ENCODE results near the gene GRB10.
"Not testable (repeated sequence)": the region's sequence is repeated elsewhere in the genome, so short reads cannot be mapped to it uniquely, and the experiment has no call there.

Gene GRB10

DNA sequence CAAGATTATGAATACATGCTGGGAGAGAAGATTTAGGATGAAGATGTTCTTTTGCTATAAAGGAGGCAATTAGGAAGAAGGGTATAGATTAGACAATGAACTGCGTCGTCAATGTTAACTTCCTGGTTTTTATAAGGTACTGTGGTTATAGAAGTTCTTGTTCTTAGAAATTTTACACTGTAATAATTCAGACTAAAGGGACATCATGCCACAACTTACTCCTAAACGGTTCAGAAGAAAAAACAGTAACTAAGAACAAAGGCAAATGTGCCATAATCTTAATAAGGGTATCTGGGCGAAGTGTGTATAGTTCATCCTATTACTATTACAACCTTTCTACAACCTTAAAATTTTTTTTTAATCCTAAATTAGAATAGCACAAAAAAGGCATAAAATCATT is 186.2 kb downstream of the GRB10 start:
- DNase-seq: no peak

DNA sequence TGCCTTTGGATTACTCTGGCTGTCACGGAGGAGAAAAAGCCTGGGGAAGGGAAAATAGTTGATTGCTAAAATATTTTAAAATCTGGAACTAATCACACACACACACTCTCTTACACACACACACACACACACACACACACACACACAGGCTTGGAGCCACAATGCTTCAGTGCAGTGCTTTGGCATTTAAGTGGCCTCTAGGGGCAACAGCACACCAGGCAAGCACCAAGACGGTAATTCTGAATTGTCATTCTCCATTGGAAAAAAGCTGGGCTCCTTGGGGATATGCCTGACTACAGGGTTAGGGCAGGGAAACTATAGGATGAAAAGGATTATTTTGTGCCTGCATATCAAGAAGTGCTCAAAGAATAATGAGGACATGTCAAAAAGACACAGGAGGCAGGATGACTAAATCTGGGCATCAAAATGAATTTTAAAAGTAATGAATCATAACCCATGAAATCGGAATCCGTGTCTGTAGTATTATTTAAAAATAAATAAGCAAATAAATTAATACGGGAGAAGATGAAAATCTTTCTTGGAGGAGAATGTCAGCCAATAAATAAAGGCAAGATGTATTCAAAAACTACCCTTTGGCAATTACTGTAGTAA is 187.1 kb downstream of the GRB10 start:
- DNase-seq: no peak

- no peak for DNase-seq
Observed at GRCh38 chr7:50594734-50595485, 187.8 kb downstream of the GRB10 start.

DNA sequence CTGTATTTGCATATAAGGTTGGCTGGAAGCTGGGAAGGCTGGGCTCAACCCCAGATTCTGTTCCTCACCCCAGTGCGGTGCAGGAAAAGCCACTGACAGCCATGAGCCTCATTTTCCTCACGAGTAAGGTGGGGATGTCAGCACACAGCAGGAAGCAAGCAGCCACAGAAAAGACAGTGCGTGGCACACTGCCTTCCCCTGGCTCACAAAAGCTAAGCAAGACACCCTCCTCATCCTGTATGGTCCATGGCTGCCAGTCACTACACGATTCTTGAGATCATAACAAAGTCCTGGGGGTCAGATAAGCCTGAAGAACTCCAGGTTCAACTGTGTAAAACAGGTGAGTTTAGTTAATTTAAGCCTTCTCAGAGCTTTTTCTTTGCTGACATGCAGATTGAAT is 188.6 kb downstream of the GRB10 start:
- DNase-seq: no peak

DNA sequence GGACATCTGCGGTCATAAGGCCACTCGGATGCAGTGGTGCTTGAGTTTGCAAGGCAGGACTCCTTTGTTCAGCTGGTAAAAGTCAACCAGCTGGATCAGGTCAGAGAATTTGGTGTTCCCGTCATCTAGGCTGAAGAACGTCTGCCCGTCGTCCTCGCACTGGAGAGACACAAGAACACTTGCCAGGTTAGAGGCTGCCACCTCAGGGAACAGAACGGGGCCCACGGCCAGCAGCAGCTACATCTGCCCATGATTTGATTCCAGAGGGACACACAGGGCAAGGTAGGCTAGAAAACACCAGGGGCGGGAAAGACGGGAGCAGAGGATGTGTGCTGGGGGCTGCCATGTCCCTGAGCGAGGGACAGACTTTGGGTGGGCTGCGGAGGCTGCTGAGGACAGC is 189.8 kb downstream of the GRB10 start:
- no peak for DNase-seq

- DNase-seq: no peak
Observed at GRCh38 chr7:50591480-50592438, 190.9 kb downstream of the GRB10 start.

DNA sequence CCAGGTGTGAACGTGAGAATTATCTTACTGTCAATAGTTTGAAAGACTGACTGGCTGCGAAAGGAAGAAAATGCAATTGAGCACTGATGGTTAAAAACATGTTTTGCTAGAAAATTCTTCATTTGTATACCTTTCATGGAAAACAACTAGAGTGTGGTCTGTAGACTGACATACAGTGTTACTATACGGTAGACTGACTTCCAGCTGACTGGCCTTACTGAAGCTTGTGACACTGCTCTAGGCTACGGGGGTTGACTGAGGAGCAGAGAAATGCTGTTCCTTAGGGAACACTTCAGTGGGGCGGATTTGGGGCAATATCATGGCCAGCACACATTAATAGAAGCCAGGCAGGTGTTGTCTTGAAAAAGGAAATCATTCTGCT is 191.6 kb downstream of the GRB10 start:
- no peak for DNase-seq

DNA sequence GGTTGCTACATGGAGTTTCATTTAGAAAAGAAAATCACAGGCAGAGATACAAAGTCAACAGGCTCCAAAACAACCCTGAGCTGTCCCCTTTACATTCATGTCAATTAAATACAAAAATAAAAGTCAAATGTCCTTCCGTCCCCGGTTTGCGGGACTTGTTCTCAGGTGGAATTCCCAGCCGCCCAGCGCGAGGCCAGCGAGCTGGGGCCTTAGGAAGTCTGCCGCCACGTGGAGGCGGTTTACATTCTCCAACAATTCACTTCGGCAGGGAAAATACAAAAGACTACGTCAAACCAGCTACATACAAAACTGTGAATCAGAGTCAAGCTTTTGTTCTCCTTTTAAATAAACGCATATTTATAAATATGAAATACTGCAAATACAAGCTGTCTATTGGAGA is 192.2 kb downstream of the GRB10 start:
- DNase-seq: no peak

DNA sequence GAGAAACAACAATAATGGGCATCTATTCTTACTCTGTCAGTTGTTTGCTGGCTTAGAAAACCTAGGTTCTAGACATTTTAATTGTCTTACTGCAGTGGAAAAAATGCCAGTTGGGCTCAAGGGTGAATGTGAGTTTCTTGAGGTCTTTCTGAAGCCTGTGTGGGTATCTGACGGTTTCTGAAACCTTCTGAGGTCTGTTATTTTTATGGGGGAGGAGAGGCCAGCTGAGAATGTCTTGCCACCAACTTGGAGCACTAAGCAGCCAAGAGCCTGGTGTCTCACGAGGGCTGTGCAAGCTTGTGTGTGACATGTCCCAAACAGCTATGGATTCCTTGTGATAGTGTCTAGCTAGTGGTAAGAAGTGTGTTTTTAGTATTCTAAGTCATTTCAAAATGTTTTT is 193.3 kb downstream of the GRB10 start:
- DNase-seq: no peak

GRCh38 chr7:50588937-50589336 is 193.8 kb downstream of the GRB10 start:
- DNase-seq: no peak

- DNase-seq: no peak
Observed at GRCh38 chr7:50587737-50588136, 195.0 kb downstream of the GRB10 start.

DNA sequence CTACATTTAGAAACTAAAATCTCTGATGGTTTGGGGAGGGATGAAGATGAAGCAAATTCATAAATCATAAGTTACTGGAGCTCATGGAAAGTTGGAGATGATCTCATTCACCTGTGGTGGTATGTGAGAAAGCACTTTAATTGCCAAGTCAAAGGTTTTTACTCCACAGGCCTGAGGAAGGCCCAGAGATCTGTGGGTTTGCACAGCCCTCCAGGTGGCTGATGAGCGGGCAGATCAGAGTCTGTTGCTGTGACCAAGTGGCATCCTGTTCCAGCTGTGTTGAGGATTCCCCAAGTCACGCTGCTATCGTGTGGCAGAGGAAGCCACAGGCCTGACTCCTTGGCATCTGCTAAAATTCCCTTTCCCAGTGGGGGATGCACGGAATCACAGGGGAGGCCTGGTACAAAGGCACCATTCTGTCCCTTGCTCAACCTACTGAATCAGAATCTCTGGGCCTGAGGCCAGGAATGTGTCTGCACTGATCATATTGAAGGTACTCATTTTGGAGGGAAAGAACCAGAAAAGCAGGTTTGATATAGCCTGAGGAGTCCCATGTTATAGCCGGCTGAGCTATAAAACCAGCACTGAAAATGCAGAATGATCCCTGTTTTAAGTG is 197.8 kb downstream of the GRB10 start:
- DNase-seq: no peak

DNA sequence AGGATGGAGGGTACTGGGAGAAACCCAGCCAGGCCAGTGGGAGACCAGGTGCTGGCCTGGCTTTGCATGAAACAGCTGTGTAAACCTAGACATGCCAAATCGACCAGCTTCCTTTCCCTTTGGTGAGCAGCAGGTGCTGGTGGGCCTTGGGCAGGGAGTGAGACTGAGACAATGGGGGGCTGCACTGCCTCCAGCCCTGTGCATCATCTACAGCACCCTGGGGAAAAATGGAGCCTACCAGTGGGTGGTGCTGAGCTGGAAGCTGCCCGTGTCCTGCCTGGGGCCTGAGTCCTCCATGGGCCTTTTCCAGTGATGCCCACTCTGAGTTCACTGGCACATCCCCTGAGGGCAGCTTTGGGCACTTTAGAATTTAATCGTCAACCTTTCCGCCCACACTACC is 198.3 kb downstream of the GRB10 start:
- DNase-seq: no peak

DNA sequence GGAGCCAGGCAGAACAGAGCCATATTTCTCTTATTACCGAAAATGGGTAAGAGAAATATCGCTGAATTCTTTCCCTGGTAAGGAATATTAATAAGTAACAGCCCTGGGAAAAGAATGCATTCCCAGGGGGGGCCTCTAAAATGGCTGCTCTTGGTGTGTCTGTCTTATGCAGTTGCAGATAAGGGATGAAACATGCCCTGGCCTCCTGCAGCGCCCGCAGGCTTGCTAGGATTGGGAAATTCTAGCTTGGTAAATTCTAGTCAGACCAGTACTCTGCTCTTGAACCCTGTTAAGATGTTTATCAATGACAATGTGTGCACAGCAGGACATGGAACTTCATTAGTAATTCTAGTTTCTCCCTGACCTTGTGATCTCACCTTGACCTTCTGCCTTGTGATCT is 199.4 kb downstream of the GRB10 start:
- DNase-seq: not testable (repeated sequence)

DNA sequence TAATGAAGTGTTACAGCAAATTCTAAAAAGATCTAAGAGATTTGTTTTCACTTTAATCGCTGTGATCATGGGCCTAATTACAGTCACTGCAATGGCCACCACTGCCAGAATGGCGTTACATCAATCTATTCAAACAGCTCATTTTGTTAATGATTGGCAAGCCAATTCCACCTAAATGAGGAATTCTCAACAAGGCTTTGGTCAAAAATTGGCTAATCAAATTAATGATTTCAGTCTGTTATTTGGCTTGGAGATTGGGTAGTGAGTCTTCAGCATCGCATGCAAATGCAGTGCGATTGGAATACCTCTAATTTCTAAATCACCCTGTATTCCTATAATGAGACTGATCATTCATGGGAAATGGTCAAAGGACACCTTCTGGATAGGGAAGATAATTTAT is 200.4 kb downstream of the GRB10 start:
- not testable (repeated sequence) for DNase-seq

GRCh38 chr7:50580666-50581065 is 202.0 kb downstream of the GRB10 start:
- not testable (repeated sequence) for DNase-seq

DNA sequence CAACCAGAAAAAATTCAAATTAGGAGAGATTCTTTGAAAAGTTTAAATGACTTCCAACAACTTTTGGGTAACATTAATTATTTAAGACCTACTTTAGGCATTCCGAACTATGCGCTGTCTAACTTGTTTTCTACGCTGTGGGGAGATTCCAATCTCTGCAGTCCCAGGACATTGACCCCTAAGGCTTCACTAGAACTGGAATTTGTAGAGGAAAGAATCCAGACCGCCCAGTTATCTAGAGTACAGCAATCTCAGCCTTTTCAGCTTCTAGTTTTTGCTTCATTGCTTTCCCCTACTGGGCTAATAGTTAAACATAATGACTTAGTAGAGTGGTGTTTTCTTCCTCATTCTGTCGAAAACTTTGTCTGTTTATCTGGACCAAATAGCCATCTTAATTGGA is 202.6 kb downstream of the GRB10 start:
- DNase-seq: no peak

- DNase-seq: not testable (repeated sequence)
Observed at GRCh38 chr7:50578105-50578504, 204.6 kb downstream of the GRB10 start.

DNA sequence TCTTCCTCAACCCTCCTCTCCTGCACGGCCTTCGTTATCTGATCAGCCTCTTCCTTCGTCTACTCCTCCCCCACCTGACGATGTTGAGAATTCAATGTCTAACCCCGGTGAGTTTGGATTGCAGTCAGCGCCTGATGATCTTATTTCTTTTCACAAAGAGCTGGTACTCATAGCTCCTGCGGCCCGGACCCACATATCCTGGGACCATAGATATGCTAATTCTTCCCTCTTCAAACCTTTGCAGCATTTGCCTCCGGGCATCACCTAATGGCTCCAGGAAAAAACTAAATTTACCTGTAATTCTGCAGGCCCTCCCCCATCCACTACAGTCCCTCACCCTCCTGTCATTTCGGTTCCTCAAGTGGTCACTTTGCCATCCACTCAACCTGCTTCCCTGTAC is 205.1 kb downstream of the GRB10 start:
- no peak for DNase-seq

DNA sequence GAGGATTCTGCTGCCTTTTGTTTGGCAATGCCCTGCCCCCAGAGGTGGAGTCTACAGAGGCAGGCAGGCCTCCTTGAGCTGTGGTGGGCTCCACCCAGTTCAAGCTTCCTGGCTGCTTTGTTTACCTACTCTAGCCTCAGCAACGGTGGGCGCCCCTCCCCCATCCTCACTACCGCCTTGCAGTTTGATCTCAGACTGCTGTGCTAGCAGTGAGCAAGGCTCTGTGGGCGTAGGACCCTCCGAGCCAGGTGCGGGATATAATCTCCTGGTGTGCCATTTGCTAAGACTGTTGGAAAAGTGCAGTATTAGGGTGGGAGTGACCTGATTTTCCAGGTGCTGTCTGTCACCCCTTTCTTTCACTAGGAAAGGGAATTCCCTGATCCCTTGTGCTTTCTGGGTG is 206.3 kb downstream of the GRB10 start:
- DNase-seq: not testable (repeated sequence)

DNA sequence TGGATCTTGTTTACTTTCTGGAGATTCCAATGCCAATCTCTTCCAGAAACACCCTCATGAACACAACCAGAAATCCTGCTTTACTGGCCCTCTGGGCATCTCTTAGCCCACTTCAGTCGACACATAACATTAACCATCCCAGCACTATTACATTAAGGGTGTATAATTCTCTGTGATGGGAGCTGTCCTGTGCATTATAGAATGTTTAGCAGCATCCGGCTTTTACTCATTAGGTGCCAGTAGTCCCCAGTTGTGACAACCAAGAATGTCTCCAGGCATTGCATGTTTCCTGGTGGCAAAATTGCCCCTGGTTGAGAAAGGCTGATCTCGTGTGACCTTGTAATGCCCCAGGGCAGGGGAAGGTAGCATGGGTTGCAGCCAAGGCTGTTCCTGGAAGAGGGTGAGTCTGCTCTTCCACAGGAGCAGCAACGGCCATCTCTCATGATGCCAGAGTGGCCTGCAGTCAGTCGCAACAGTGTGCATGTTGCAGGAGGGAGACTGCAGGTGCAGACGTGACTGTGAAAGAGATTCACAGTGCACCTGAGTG is 214.9 kb downstream of the GRB10 start:
- no peak for DNase-seq

GRCh38 chr7:50565977-50566376 is 216.7 kb downstream of the GRB10 start:
- no peak for DNase-seq

- no peak for DNase-seq
Observed at GRCh38 chr7:50565559-50565916, 217.2 kb downstream of the GRB10 start.

Data from amniotic stem cell (primary cell).